HFF-Myc (cell line): Measurements from ENCODE around the gene FDX2.
"Not testable (repeated sequence)": the region's sequence is repeated elsewhere in the genome, so short reads cannot be mapped to it uniquely, and the experiment has no call there.

Experiments
- DNase-seq: peaks from one replicate; pipeline ENCODE4 v3.0.0-alpha.2; 2011; ENCODE audit warnings: low read depth; ENCODE audit errors: extremely low read depth
- H3K4me3 ChIP-seq: replicated peaks from 2 replicates; pipeline ENCODE4 v1.5.1; 2011; ENCODE audit warnings: low read depth, mild to moderate bottlenecking, control low read depth, low read length
- CTCF ChIP-seq: IDR thresholded peaks from 2 replicates; pipeline ENCODE4 v1.5.1; 2012; ENCODE audit warnings: mild to moderate bottlenecking, low read depth, low read length, control low read depth; ENCODE audit errors: missing control alignments

Gene FDX2

GRCh38 chr19:10286803-10287737 lies 28.7 kb downstream of the FDX2 start, which contains the start of gene ICAM4:
ICAM4 (plus strand) TSS chr19:10286955; CDS start chr19:10287013, 58 bp downstream.
- no peak for TF ChIP-seq CTCF
- H3K4me3 ChIP-seq = no peak within 1 kb of the TSS
- no peak for DNase-seq

GRCh38 chr19:10285393-10285792 lies 30.4 kb downstream of the FDX2 start:
- no peak for TF ChIP-seq CTCF
- no peak overlapping the region for H3K4me3 ChIP-seq
- DNase-seq = no peak

GRCh38 chr19:10284960-10285278 lies 30.9 kb downstream of the FDX2 start:
- no peak overlapping the region for H3K4me3 ChIP-seq
- no peak for DNase-seq

GRCh38 chr19:10284065-10284959 lies 31.5 kb downstream of the FDX2 start:
- TF ChIP-seq CTCF = no peak
- DNase-seq = no peak
- no peak overlapping the region for H3K4me3 ChIP-seq

More at GRCh38 chr19:10284960-10285278, 30.9 kb downstream of the FDX2 start:
- no peak for TF ChIP-seq CTCF

- H3K4me3 ChIP-seq = no peak overlapping the region
- no peak for DNase-seq
- TF ChIP-seq CTCF = no peak
Observed at GRCh38 chr19:10283301-10284064, 32.3 kb downstream of the FDX2 start.

- not testable (repeated sequence) for H3K4me3 ChIP-seq, DNase-seq
Observed at GRCh38 chr19:10282043-10282442, 33.8 kb downstream of the FDX2 start.
